ENCODE measurements around the gene IGBP1.
"Not testable (repeated sequence)": the region's sequence is repeated elsewhere in the genome, so short reads cannot be mapped to it uniquely, and the experiment has no call there.

Gene IGBP1

GRCh38 chrX:70133303-70134115, at the start of gene IGBP1:
Gene IGBP1, plus strand, starts transcription at chrX:70133447. Its CDS starts 501 bp downstream, at chrX:70133948.
- DNase-seq (ENCODE audit: low read depth, low spot score) = peak; percentile 41

GRCh38 chrX:70084592-70085240, 48.5 kb upstream of the IGBP1 start:
- DNase-seq (ENCODE audit: low read depth, low spot score) = no peak

GRCh38 chrX:70087857-70088630, 45.2 kb upstream of the IGBP1 start:
- no peak for DNase-seq (ENCODE audit: low read depth, low spot score)

GRCh38 chrX:70088751-70089150, 44.5 kb upstream of the IGBP1 start:
- no peak for DNase-seq (ENCODE audit: low read depth, low spot score)

GRCh38 chrX:70089604-70090297, 43.5 kb upstream of the IGBP1 start:
- no peak for DNase-seq (ENCODE audit: low read depth, low spot score)

- no peak for DNase-seq (ENCODE audit: low read depth, low spot score)
These were observed 41.0 kb upstream of the IGBP1 start for GRCh38 chrX:70092247-70092646.

GRCh38 chrX:70096052-70096451, 37.2 kb upstream of the IGBP1 start:
- no peak for DNase-seq (ENCODE audit: low read depth, low spot score)

- DNase-seq (ENCODE audit: low read depth, low spot score) = no peak
These were observed 28.0 kb upstream of the IGBP1 start for GRCh38 chrX:70105229-70105628.

- not testable (repeated sequence) for DNase-seq (ENCODE audit: low read depth, low spot score)
These were observed 21.7 kb upstream of the IGBP1 start for GRCh38 chrX:70111436-70112026.

- DNase-seq (ENCODE audit: low read depth, low spot score) = no peak
These were observed 15.5 kb upstream of the IGBP1 start for GRCh38 chrX:70117738-70118137.

- not testable (repeated sequence) for DNase-seq (ENCODE audit: low read depth, low spot score)
These were observed 10.2 kb upstream of the IGBP1 start for GRCh38 chrX:70123014-70123413.

GRCh38 chrX:70124678-70125077, 8.6 kb upstream of the IGBP1 start:
- DNase-seq (ENCODE audit: low read depth, low spot score) = no peak

GRCh38 chrX:70128071-70128470, 5.2 kb upstream of the IGBP1 start:
- DNase-seq (ENCODE audit: low read depth, low spot score) = no peak

GRCh38 chrX:70129816-70130215, 3.4 kb upstream of the IGBP1 start:
- DNase-seq (ENCODE audit: low read depth, low spot score) = no peak

- no peak for DNase-seq (ENCODE audit: low read depth, low spot score)
These were observed 1.0 kb upstream of the IGBP1 start for GRCh38 chrX:70132224-70132623.

GRCh38 chrX:70132877-70133302, 357 bp upstream of the IGBP1 start:
- DNase-seq (ENCODE audit: low read depth, low spot score) = no peak

- no peak for DNase-seq (ENCODE audit: low read depth, low spot score)
These were observed 850 bp downstream of the IGBP1 start for GRCh38 chrX:70134116-70134477.

- DNase-seq (ENCODE audit: low read depth, low spot score) = no peak
These were observed 5.4 kb downstream of the IGBP1 start for GRCh38 chrX:70138622-70139021.

- DNase-seq (ENCODE audit: low read depth, low spot score) = no peak
These were observed 6.5 kb downstream of the IGBP1 start for GRCh38 chrX:70139736-70140135.

GRCh38 chrX:70141373-70141772, 8.1 kb downstream of the IGBP1 start:
- DNase-seq (ENCODE audit: low read depth, low spot score) = no peak

Data from smooth muscle cell of the brain vasculature (primary cell).